Stimulated activated CD8-positive, alpha-beta memory T cell treated with anti-CD3 and anti-CD28 coated beads, Interleukin-7, amount 100 ng/mL, for 48 hours (primary cell): ENCODE data around the gene TRIM29.
"Not testable (repeated sequence)": the region's sequence is repeated elsewhere in the genome, so short reads cannot be mapped to it uniquely, and the experiment has no call there.

Experiments
- DNase-seq, 2 donors: peaks; one replicate each; pipeline ENCODE4 v3.0.0-alpha.2; 2020; ENCODE audit warnings: low read depth in 1 of 2; ENCODE audit errors: extremely low read depth in 1 of 2

TRIM29 gene, protein sequence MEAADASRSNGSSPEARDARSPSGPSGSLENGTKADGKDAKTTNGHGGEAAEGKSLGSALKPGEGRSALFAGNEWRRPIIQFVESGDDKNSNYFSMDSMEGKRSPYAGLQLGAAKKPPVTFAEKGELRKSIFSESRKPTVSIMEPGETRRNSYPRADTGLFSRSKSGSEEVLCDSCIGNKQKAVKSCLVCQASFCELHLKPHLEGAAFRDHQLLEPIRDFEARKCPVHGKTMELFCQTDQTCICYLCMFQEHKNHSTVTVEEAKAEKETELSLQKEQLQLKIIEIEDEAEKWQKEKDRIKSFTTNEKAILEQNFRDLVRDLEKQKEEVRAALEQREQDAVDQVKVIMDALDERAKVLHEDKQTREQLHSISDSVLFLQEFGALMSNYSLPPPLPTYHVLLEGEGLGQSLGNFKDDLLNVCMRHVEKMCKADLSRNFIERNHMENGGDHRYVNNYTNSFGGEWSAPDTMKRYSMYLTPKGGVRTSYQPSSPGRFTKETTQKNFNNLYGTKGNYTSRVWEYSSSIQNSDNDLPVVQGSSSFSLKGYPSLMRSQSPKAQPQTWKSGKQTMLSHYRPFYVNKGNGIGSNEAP

DNA sequence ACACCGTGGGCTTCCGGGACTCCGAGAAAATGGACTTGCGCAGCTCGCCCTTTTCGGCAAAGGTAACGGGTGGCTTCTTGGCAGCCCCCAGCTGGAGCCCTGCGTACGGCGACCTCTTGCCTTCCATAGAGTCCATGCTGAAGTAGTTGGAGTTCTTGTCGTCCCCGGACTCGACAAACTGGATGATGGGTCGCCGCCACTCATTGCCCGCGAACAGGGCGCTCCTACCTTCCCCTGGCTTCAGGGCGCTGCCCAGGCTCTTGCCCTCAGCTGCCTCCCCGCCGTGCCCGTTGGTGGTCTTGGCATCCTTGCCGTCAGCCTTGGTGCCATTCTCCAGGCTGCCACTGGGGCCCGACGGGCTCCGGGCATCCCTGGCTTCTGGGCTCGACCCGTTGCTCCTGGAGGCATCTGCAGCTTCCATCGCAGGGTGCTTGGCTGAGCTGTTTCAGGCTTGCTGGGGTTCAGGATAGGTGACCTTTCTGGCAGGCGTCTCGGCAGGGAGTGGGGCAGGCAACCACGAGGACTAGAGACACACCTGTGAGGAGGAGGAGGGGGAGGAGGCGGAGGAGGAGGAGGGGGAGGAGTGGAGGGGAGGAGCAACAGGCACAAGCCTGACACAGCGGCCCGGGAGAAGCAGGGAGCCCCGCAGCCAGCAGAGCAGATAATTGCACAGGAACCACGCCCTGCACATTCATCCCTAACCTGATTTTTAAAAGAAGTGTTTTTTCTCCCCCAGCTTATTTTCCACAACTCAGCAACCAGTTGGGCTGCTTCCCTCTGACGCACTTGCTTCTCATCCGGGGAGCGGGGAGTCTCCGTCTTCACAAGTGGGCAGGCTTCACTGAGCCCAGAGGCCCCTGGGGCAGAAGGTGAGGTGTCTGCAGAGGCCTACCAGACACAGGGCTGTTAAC, at the start of gene TRIM29:
Gene TRIM29, minus strand, starts transcription at position 503 of the 911 bp plus-strand sequence. Its CDS starts 82 bp downstream, at position 421.
- DNase-seq: no peak

DNA sequence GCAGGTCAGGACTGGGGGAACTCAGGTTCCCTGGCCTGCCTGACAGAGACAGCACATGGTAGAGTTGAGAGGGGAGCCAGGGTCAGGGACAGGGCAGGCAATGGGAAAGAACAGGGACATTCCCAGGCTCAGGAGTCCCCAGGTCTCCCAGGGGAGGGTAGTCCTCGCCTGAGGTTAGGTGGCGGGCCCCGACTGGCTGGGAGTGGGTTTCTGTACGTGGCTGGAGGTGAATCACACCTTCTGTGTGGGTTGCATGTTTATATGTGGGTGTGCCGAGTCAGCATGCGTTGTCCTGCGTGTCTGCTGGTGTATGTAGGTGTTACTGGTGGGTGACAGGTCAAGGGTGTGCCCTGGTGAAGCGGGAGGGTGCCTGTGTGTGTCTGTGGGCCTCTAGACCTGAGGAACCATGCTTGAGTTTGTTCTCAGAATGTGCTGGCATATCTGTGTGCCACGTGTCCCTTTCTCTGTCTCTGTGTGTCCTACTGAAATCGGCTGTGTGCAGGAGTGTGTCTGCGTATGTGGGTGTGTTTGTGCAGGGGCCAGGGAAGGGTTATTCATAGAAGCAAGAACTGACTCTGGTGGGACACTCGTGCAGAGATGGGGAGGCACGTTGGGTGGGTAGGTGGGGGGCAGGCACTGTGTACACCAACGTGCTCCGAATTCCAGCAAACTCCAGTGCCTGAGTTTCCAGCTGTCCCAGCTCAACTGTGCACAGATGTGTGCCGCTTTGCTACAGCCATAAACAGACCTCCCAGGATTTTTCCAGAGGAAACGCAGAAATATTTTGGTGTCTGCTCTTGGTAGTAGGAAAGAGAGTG, 49.1 kb upstream of the TRIM29 start:
- DNase-seq: no peak

DNA sequence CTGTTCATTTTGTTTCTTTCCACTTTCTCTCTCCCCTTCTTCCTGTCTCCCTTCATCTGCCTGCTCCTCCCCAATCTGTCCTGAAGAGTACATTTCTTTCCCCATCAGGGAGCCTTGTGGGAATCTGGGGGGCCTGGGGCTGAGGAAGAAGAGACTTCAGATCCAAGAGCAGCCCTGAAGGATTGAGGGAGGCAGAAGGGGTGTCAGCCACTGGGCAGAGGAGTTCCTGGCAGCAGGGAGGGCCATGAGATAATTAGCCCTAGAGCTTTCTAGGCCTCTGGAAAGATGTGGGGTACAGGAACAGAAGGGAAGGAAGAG, 48.5 kb upstream of the TRIM29 start:
- DNase-seq: no peak

DNA sequence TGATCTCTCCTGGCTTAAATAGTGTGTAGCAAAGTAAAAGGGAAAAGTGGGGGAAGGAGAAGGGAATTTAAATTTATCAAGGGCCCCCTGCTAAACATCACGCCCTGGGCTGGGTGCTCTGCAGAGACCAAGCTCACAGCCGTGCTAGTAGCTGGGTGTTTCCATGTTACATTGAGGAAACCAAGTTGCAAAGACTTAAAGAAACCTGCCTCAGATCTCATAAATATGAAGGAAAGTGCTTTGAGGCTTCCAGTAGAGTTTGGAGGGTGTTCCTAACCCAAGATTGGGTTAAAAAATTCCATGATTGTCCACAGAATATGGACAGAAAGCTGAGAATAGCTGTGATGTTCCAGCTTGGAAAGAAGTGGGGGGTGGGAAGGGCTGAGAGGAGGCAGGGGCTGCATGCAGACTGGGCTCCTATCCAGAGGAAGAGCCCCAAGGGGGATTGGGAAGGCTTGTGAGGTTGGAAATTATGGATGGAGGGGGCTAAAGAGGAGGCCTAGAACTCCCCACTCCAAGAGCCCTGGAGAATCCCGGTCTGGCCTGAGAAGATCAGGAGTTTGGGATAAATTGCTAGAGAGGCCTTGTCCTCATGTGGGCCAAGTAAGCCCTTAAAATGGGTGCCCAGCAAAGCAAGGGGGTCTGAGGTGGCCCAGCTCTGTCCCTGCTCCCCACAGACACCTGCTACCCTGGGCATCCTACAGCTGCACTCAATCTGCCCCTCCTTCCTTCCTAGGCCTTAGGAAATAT, 48.0 kb upstream of the TRIM29 start:
- DNase-seq: no peak

DNA sequence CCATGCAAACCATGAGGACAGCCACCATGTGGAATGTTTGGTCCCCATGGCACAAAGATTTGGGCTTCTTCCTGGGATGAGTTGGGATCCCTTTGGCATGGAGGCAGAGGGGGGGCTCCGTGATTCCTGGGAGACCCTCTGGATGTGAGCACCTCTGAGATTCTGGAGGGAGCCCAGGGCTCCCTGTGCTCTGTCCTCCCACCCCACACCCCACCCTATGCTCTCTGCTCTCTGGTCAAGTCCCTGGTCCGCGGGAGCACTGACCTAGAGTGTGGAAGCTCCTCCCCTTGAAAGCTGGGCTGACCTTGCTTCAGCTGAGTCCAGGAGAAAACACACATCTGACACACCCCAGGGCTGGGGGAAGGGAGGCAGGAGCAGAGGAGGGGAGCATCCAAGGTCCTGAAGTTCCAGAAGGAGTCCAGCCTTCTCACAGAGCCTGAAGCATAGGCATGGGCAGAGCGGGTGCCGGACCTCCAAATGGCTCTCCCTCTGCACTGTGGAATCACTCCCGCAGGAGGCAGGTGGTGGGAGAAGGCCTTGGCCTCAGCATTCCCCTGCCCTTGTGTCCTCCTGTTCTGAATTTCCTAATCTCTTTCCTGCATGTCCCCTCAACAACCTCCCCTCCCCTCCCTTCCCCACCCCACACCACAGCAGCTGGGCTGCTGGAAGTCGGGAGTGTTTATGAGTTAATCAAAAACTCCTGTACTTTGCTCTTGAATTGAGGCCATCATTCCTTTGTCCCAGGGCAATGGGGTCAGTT, 47.2 kb upstream of the TRIM29 start:
- DNase-seq: no peak

DNA sequence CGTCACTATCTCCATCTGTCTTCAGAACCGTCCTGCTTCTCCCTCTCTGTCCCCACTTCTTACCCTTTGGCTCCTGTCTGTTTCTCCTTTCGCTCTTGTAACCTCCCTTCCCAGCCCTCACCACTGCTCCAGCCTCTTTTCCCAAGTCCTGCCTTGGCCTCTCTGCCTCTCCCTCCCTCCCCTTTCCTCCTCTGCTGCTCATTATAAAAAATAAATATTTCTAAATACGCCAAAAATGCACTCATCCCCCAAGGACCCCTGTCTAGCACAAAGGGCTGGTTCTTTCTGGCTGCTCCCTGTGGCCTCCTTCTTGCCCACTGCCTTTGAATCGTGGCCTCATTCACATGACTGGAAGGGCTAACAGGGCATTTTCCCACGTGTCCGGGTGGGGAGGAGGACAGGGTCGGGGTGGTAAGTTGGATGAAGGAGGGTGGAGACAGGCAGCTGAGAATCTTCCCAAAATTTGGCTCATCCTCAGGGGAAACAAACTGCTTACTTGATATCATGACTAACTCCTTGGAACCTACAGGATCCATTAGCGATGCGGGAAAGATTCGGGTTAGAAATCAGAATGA, 46.5 kb upstream of the TRIM29 start:
- no peak for DNase-seq

DNA sequence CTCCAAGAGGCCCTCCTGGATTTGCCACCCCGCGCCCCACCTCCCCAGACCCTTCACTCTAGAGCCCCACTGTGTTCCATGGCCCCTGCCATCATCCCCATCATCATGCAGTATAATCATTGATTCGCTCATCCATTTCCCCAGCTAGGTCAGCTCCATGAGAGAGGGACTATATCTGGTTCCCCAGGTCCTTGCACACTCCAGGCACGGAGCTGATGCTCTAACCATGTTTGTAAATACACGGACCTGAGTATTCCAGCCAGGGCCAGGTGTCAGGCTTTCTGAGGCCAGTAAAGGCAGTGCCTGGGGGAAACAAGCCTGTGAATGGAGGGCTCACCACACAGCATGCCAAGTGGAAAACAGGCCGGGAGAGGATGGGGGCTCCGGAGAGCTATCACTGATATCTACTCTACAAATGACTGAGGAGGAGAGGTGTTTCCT, 45.8 kb upstream of the TRIM29 start:
- DNase-seq: no peak

DNA sequence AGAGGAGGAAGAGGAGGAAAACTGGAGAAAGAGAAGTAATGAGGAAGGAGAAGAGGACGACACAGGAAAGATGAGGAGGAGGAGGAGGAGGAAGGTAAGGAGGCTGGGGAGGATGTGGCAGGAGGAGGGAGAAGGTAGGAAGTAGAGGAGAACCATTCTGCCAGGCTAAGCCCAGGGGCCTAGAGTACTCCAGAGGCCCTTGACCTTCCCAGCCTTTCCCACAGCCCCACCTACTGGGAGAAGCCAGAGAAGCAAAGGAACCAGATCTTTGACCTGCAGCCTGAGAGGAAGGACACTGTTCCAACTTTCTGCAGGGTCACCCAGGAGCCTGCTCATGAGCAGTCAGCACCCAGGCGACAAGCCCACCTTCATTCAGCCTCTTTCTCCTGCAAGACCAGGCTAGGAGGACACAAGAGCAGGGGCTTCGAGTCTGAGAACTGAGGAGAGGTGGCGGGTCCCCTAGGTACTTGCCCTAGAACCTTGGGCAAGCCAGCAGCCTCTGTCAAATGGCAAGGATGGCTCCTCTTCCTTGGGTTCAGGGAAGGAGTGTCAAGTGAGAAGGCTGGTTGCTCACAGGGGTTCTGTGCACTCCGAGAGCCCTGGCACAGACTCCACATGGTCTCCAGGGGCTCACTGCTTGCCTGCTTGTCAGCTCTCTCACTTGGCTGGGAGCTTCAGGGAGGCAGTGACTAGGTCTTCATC, 45.0 kb upstream of the TRIM29 start:
- DNase-seq: no peak

DNA sequence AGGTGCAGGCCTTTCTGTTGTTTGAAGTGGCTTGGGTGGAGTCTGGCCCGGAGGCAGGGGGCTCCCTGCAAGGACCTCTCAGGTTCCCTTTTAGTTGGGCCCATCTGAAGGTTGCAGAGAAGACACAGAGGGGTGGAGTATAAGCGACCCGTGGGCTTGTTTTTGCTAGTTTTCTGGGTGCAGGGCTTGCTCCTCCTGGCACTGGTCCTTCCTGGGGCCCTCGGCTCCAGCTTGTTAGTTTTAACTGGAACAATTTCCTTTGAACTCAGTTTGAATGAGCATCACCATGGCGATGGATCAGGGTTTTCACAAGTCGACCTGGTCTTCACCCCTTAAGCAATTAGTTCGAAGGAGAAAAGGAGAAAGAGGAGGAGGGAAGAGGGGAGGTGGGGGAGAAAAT, 44.5 kb upstream of the TRIM29 start:
- DNase-seq: no peak

DNA sequence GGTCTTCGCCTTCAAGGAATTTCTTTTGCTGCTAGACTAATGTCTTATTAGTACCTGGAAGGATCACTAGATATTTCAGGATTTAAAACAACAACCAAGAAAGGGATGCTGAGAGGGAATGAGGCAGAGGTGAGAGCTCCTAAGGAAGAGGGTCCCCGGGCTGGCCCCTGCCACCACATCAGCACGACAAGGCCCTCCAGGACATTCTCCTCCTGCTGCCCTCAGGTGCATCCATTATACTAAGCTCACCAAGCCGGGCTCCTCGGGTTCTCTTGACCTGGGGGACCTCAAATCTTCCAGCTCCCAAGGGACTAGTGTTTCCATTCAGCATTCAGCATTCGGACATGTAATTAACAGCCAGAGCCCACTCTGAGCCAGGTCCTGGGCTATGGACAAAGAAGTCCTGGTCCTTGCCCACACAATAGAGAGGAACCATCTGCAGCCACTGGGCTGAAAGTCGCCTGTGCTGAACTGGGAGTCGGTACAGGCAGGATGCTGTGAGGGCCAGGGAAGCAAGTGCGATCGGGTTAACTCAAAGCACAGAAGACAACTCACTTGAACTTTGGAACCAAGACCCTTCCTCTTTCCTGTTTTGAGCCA, 43.6 kb upstream of the TRIM29 start:
- no peak for DNase-seq

DNA sequence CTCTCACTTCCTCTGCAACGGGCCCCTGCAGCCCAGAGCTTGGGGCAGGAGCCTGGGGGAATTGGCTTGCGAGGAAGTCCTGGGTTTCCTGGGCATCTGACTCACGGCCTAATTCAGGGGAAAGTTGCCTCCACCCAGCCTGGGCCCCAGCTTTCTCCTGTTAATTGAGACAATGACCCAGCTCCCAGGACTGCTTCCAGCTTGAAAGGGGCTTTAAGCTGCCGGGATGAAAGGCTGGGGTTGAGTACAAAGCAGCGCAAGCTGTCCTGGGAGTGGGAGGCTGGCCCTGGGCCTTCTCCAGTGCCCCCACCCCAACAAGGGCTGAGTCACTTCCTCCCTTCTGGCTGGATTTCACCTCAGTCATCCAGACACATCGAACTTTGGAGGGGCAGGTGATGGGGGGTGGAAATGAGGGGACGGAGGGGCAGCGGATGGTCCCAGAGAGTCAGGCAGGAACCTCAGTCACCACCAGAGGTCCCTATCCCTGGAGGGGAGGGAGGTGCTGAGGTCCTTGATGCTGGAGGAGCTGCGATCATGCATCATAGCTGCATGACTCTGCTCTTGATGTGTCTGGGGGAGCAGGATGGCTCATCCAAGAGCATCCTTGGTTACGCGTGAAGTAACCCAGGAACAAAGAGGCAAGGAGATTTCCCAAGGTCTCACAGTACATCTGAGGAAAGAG, 42.8 kb upstream of the TRIM29 start:
- DNase-seq: no peak

DNA sequence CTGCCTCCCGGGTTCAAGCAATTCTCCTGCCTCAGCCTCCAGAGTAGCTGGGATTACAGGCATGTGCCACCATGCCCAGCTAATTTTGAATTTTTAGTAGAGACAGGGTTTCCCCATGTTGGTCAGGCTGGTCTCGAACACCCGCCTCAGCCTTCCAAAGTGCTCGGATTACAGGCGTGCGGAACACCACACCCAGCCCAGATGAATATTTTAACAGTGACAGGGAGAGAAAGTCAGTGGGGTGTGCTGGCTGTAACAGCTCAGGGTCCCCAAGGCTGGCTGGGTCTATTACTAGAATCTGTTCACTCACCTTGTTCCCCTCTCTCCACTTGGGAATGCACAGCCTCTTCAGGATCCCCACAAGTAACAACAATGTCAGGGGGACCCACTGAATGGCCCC, 42.1 kb upstream of the TRIM29 start:
- not testable (repeated sequence) for DNase-seq

DNA sequence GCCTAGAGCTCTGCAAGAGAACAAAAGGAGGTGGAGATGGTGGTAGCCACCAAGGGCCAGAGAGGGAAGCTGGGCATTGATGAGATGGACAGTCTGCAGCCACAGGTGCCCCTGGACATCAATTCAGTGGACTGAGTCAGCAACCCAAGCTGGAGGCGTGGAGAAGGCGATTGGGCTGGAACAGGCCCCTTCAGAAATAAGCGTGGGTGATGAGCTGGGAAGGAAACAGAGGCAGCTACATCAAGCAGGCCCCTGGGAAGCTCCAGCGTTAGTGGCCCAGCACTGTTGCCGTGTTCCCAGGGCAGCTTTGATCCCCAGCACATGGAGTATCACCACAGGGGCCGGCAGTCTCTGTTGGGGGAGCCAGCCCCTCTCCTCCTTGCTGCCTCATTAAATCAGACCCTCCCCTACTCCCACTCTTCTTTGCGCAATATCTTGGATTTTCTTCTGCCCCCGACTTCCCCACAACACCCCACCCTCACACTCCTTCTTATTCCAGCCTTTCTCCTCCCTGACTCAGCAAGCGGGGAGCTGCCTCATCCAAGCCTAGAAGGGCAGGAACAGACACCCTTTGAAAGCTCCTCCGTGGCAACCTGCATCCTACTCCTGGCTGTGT, 41.3 kb upstream of the TRIM29 start:
- DNase-seq: no peak

DNA sequence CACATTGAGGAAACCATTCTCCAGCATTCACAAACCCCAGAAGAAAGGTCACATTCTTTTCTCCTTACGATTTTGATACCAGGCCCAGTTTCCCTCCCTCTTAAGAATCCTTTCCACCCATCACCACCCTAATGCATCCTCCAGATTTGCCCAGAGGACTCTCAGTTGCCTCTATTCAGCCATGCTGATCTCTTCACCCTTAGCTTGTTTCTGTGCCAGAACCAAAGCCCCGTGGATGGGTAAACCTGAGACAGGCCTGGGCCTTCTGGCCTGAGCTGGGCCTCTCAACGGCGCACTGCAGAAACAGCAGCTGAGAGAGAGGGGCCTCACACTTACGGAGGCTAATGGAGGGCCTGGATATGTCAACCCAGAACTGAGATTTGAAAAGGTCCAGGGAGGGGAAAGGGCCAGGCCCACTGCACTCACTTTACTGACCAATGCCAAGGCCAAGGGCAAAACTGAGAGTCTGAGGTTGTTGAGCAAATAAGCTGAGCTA, 40.7 kb upstream of the TRIM29 start:
- no peak for DNase-seq

DNA sequence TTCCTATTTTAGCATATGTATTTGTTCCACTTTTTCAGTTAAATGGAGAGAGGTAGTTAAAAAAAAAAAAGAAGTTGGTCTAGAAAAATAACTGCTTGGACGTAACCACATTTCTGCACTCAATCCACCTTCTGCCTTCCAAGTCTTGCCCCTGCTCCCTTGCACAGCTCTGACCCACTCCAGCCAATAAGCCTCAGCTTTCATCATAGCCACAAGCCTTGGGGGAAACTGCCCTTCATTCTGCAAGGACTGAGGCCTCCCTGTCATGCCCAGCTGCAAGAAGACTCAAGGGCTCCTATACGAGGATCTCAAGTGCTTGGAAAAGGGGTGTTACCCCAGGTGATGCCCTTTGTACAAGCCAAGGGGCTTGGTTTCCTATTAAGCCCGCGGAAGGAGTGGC, 37.0 kb upstream of the TRIM29 start:
- DNase-seq: no peak

DNA sequence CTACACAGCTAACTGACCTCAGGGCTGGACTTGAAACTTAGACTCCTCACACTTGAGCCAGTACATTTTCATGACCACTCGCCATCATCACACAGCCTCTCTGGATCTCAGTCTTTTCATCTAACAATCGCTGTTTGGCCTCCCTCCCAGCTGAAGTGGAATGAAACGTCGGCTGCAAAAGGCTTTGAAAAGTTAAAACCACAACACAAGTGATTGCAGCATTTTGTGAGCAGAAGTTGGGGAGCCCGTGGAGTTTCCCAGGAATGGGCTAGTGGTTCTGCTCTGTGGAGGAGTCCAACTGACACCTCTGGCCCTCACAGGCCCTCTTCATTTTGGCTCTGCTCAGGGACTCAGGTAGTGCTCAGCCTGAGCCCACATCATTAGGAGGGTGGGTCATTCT, 35.9 kb upstream of the TRIM29 start:
- no peak for DNase-seq
